WTC11 (cell line): Measurements from ENCODE around the gene MYO6. TPM values are rescaled to one million over a fixed set of nuclear protein-coding genes. Genes with fewer than 3 reads are reported as not detected.

ENCODE experiments used
- ATAC-seq: fragments of 200-7000 bp; cut with Tn5 transposase; 2 replicates; pipeline ENCODE4 v1.10.0; 2021; ENCODE audit warnings: mild to moderate bottlenecking, moderate library complexity
- CTCF ChIA-PET: fragments of 300-600 bp; sonication (Branson Sonifier 250); formaldehyde crosslinking; loops from one replicate; lab custom pipeline; 2021; ENCODE audit warnings: antibody characterized with exemption; lab: Charles Lee
- POLR2A ChIA-PET: fragments of 350-600 bp; sonication (Branson Sonifier 250); formaldehyde crosslinking; loops from one replicate; lab custom pipeline; 2021; ENCODE audit warnings: antibody characterized with exemption; lab: Charles Lee
- DNase-seq: peaks from one replicate; pipeline ENCODE4 v3.0.0; 2021; ENCODE audit warnings: low spot score
- H3K27ac Mint-ChIP-seq: 2 replicates; pipeline ENCODE4 v1.8.0; 2021; ENCODE audit warnings: mixed read lengths
- H3K27me3 Mint-ChIP-seq: 2 replicates; pipeline ENCODE4 v1.8.0; 2021; ENCODE audit warnings: low read depth, mild to moderate bottlenecking, moderate library complexity, mixed read lengths
- H3K36me3 Mint-ChIP-seq: 2 replicates; pipeline ENCODE4 v1.8.0; 2021; ENCODE audit warnings: mixed read lengths
- H3K4me1 Mint-ChIP-seq: 2 replicates; pipeline ENCODE4 v1.8.0; 2022; ENCODE audit warnings: mixed read lengths
- H3K4me3 Mint-ChIP-seq: 2 replicates; pipeline ENCODE4 v1.8.0; 2021; ENCODE audit warnings: mild to moderate bottlenecking, moderate library complexity, mixed read lengths
- H3K9me3 Mint-ChIP-seq: 2 replicates; pipeline ENCODE4 v1.8.0; 2021; ENCODE audit warnings: mixed read lengths
- AR ChIP-seq: fragments of 250-450 bp; sonication (Bioruptor Pico); IDR thresholded peaks from 2 replicates; pipeline ENCODE4 v1.9.0; 2021; ENCODE audit warnings: mild to moderate bottlenecking
- ESRRA ChIP-seq: sonication (generic); formaldehyde crosslinking; IDR thresholded peaks from 2 replicates; pipeline ENCODE4 v1.8.1; 2022; ENCODE audit warnings: mild to moderate bottlenecking, missing genetic modification reagents, borderline replicate concordance
- FOXP4 ChIP-seq: sonication (generic); formaldehyde crosslinking; IDR thresholded peaks from 2 replicates; pipeline ENCODE4 v1.8.0; 2022; ENCODE audit warnings: mild to moderate bottlenecking, missing genetic modification reagents
- GABPB1 ChIP-seq: sonication (generic); formaldehyde crosslinking; IDR thresholded peaks from 2 replicates; pipeline ENCODE4 v1.8.1; 2023; ENCODE audit warnings: mild to moderate bottlenecking, missing genetic modification reagents
- JAZF1 ChIP-seq: fragments of 250-450 bp; sonication (Bioruptor Pico); IDR thresholded peaks from 2 replicates; pipeline ENCODE4 v1.9.0; 2021; ENCODE audit warnings: moderate library complexity, mild to moderate bottlenecking, inconsistent platforms
- MYBL2 ChIP-seq: sonication (generic); formaldehyde crosslinking; IDR thresholded peaks from 2 replicates; pipeline ENCODE4 v1.8.1; 2023; ENCODE audit warnings: mild to moderate bottlenecking, moderate library complexity, missing genetic modification reagents
- NR1H2 ChIP-seq: sonication (generic); formaldehyde crosslinking; IDR thresholded peaks from 2 replicates; pipeline ENCODE4 v1.9.0; 2021; ENCODE audit warnings: mild to moderate bottlenecking, moderate library complexity, missing genetic modification reagents
- NR2C2 ChIP-seq: sonication (generic); formaldehyde crosslinking; IDR thresholded peaks from 2 replicates; pipeline ENCODE4 v1.8.0; 2022; ENCODE audit warnings: mild to moderate bottlenecking, missing genetic modification reagents
- NR3C1 ChIP-seq: sonication (generic); formaldehyde crosslinking; conservative IDR thresholded peaks from 2 replicates; pipeline ENCODE4 v1.8.1; 2023; ENCODE audit warnings: low read depth, mild to moderate bottlenecking, missing genetic modification reagents
- OVOL2 ChIP-seq: fragments of 250-450 bp; sonication (Bioruptor Pico); IDR thresholded peaks from 2 replicates; pipeline ENCODE4 v1.9.0; 2021; ENCODE audit warnings: mild to moderate bottlenecking, borderline replicate concordance
- PRDM15 ChIP-seq: sonication (generic); formaldehyde crosslinking; IDR thresholded peaks from 2 replicates; pipeline ENCODE4 v1.8.0; 2022; ENCODE audit warnings: missing genetic modification reagents
- PRRX2 ChIP-seq: fragments of 250-450 bp; sonication (Bioruptor Pico); IDR thresholded peaks from 2 replicates; pipeline ENCODE4 v1.8.0; 2021; ENCODE audit warnings: mild to moderate bottlenecking
- SOX15 ChIP-seq: fragments of 250-450 bp; sonication (Bioruptor Pico); IDR thresholded peaks from 2 replicates; pipeline ENCODE4 v1.9.0; 2021; ENCODE audit warnings: mild to moderate bottlenecking
- TCF7 ChIP-seq: sonication (generic); formaldehyde crosslinking; IDR thresholded peaks from 2 replicates; pipeline ENCODE4 v1.8.0; 2022; ENCODE audit warnings: mild to moderate bottlenecking, low read depth, missing genetic modification reagents, moderate library complexity
- TP53 ChIP-seq: sonication (generic); formaldehyde crosslinking; IDR thresholded peaks from 2 replicates; pipeline ENCODE4 v1.8.1; 2023; ENCODE audit warnings: mild to moderate bottlenecking, missing genetic modification reagents
- ZMAT4 ChIP-seq: fragments of 250-450 bp; sonication (Bioruptor Pico); IDR thresholded peaks from 2 replicates; pipeline ENCODE4 v1.9.0; 2021; ENCODE audit warnings: mild to moderate bottlenecking
- ZNF317 ChIP-seq: sonication (generic); formaldehyde crosslinking; IDR thresholded peaks from 2 replicates; pipeline ENCODE4 v1.8.1; 2023; ENCODE audit warnings: low read depth, mild to moderate bottlenecking, moderate library complexity, missing genetic modification reagents, borderline replicate concordance
- ZNF416 ChIP-seq: fragments of 250-450 bp; sonication (Bioruptor Pico); IDR thresholded peaks from 2 replicates; pipeline ENCODE4 v1.9.0; 2021; ENCODE audit warnings: mild to moderate bottlenecking, inconsistent platforms
- ZNF423 ChIP-seq: fragments of 250-450 bp; sonication (Bioruptor Pico); IDR thresholded peaks from 2 replicates; pipeline ENCODE4 v2.1.2; 2022; ENCODE audit warnings: mild to moderate bottlenecking, moderate library complexity
- ZNF512 ChIP-seq: sonication (generic); formaldehyde crosslinking; IDR thresholded peaks from 2 replicates; pipeline ENCODE4 v1.8.1; 2022; ENCODE audit warnings: missing genetic modification reagents, borderline replicate concordance
- ZSCAN18 ChIP-seq: fragments of 250-450 bp; sonication (Bioruptor Pico); IDR thresholded peaks from 2 replicates; pipeline ENCODE4 v2.1.2; 2022; ENCODE audit warnings: mild to moderate bottlenecking, moderate library complexity
- total RNA-seq: library from RNA; stranded (reverse); gene quantifications from 3 replicates; pipeline ENCODE4 v1.2.3, GENCODE V29; 2021

MYO6 gene
- total RNA-seq, 1 experiment from 2014 or later = 32.6 TPM

- no peak for DNase-seq
- TF ChIP-seq SOX15 (CRISPR knock-in tag) (no peak), ZNF423 (CRISPR knock-in tag) (no peak), OVOL2 (CRISPR knock-in tag) (no peak), ZNF317 (CRISPR knock-in tag) (no peak), GABPB1 (CRISPR knock-in tag) (no peak), NR1H2 (CRISPR knock-in tag) (no peak), PRRX2 (CRISPR knock-in tag) (no peak), PRDM15 (no peak), NR2C2 (CRISPR knock-in tag) (no peak), ZMAT4 (CRISPR knock-in tag) (no peak), ZSCAN18 (CRISPR knock-in tag) (no peak), MYBL2 (no peak)
- TF ChIP-seq, all 79 proteins: peak for 0
- Mint-ChIP-seq H3K36me3 (no peaks in the 10 kb centered on the region), H3K4me1 (peaks cover 9% of the 10 kb centered on the region), H3K4me3 (no peak overlapping the region), H3K27ac (peak overlapping the region; percentile 7; the same call in 1 of the 2 replicates), H3K9me3 (peaks cover 4% of the 10 kb centered on the region; the same call in 1 of the 2 replicates), H3K27me3 (no peaks in the 10 kb centered on the region)
- ChIA-PET CTCF (no interaction called here), POLR2A (no interaction called here)
- no peak for ATAC-seq
Observed at GRCh38 chr6:75794351-75794846, 45.4 kb downstream of the MYO6 start.

- Mint-ChIP-seq H3K4me1 (peaks cover 16% of the 10 kb centered on the region), H3K36me3 (no peaks in the 10 kb centered on the region), H3K4me3 (no peak overlapping the region), H3K27ac (peak overlapping the region; percentile 33; the same call in 1 of the 2 replicates), H3K27me3 (no peaks in the 10 kb centered on the region)
- ChIA-PET CTCF (no interaction called here), POLR2A (no interaction called here)
- no peak for DNase-seq
- no peak for ATAC-seq
- TF ChIP-seq TP53 (CRISPR knock-in tag) = no peak
- TF ChIP-seq ZNF416 (CRISPR knock-in tag) = no peak
- TF ChIP-seq AR (CRISPR knock-in tag) = no peak
- no peak for TF ChIP-seq ZNF512 (CRISPR knock-in tag)
- no peak for TF ChIP-seq JAZF1
- TF ChIP-seq TCF7 (CRISPR knock-in tag) = no peak
- no peak for TF ChIP-seq NR3C1 (CRISPR knock-in tag)
- TF ChIP-seq FOXP4 = no peak
- TF ChIP-seq ESRRA (CRISPR knock-in tag) = no peak
- TF ChIP-seq, all 79 proteins: peak for 0
- peaks cover 4% of the 10 kb centered on the region; the same call in 1 of the 2 replicates for H3K9me3 Mint-ChIP-seq
Observed at GRCh38 chr6:75794954-75795739, 46.1 kb downstream of the MYO6 start.
